Nephron progenitor cell (in vitro differentiated cells): ENCODE measurements around the gene SNU13.

ENCODE experiments used
- DNase-seq: peaks from one replicate; pipeline ENCODE4 v3.0.0; 2021
- H3K27ac Mint-ChIP-seq: 2 replicates; pipeline ENCODE4 v1.8.0; 2021; ENCODE audit warnings: mild to moderate bottlenecking, moderate library complexity, mixed read lengths
- H3K27me3 Mint-ChIP-seq: 2 replicates; pipeline ENCODE4 v1.8.0; 2021; ENCODE audit warnings: mild to moderate bottlenecking, low read depth, mixed read lengths; ENCODE audit not compliant: poor library complexity
- H3K36me3 Mint-ChIP-seq: 2 replicates; pipeline ENCODE4 v1.8.0; 2021; ENCODE audit warnings: low read depth, mixed read lengths
- H3K4me1 Mint-ChIP-seq: 2 replicates; pipeline ENCODE4 v1.8.0; 2021; ENCODE audit warnings: mixed read lengths
- H3K4me3 Mint-ChIP-seq: 2 replicates; pipeline ENCODE4 v1.8.0; 2021; ENCODE audit warnings: mild to moderate bottlenecking, moderate library complexity, mixed read lengths
- H3K9me3 Mint-ChIP-seq: 2 replicates; pipeline ENCODE4 v1.8.0; 2021; ENCODE audit warnings: mild to moderate bottlenecking, moderate library complexity, mixed read lengths
- CTCF ChIP-seq: fragments of 200-600 bp; sonication (generic); IDR thresholded peaks from 2 replicates; pipeline ENCODE4 v1.5.0; 2021; ENCODE audit warnings: antibody characterized with exemption

SNU13 gene

DNA sequence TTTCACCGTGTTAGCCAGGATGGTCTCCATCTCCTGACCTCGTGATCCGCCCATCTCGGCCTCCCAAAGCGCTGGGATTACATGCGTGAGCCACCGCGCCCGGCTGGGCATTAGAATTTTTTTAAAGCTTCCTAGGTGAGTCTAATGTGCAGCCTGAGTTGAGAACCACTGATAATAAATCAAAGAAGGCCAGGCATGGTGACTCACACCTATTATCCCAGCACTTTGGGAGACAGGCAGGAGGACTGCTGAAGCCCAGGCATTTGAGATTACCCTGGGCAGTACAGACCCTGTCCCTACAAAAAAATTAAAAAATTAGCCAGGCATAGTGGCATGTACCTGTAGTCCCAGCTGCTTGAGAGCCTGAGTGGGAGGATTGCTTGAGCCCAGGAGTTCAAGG lies 24.3 kb upstream of the SNU13 start:
- no peak for DNase-seq
- Mint-ChIP-seq H3K36me3 (no peaks in the 10 kb centered on the region), H3K27ac (no peak overlapping the region), H3K9me3 (no peaks in the 10 kb centered on the region), H3K27me3 (peaks cover 35% of the 10 kb centered on the region), H3K4me3 (no peak overlapping the region), H3K4me1 (peaks cover 11% of the 10 kb centered on the region)
- TF ChIP-seq CTCF = no peak

GRCh38 chr22:41709341-41709740 lies 20.7 kb upstream of the SNU13 start:
- no peak for TF ChIP-seq CTCF
- Mint-ChIP-seq H3K36me3 (no peaks in the 10 kb centered on the region), H3K4me3 (no peak overlapping the region), H3K27ac (no peak overlapping the region), H3K27me3 (peaks cover 24% of the 10 kb centered on the region), H3K4me1 (peaks cover 10% of the 10 kb centered on the region), H3K9me3 (no peaks in the 10 kb centered on the region)
- DNase-seq = no peak

GRCh38 chr22:41702763-41703162 lies 14.1 kb upstream of the SNU13 start:
- no peak overlapping the region for H3K4me3 Mint-ChIP-seq

GRCh38 chr22:41700108-41700364 lies 11.4 kb upstream of the SNU13 start:
- H3K9me3 Mint-ChIP-seq = no peaks in the 10 kb centered on the region
- no peaks in the 10 kb centered on the region for H3K4me1 Mint-ChIP-seq
- no peak overlapping the region for H3K27ac Mint-ChIP-seq
- H3K4me3 Mint-ChIP-seq = no peak overlapping the region
- peaks cover 13% of the 10 kb centered on the region for H3K27me3 Mint-ChIP-seq
- no peak for DNase-seq
- H3K36me3 Mint-ChIP-seq = no peaks in the 10 kb centered on the region
- TF ChIP-seq CTCF = no peak

More at GRCh38 chr22:41702763-41703162, 14.1 kb upstream of the SNU13 start:
- no peak for TF ChIP-seq CTCF
- Mint-ChIP-seq H3K36me3 (no peaks in the 10 kb centered on the region), H3K27ac (no peak overlapping the region), H3K4me1 (no peaks in the 10 kb centered on the region), H3K27me3 (peaks cover 10% of the 10 kb centered on the region), H3K9me3 (no peaks in the 10 kb centered on the region)
- no peak for DNase-seq

- no peak for TF ChIP-seq CTCF
- H3K9me3 Mint-ChIP-seq = no peaks in the 10 kb centered on the region
- DNase-seq = no peak
- H3K27me3 Mint-ChIP-seq = peaks cover 13% of the 10 kb centered on the region
- H3K27ac Mint-ChIP-seq = no peak within 1 kb of the TSS
- H3K4me3 Mint-ChIP-seq = no peak within 1 kb of the TSS
- H3K36me3 Mint-ChIP-seq = no peaks in the 10 kb centered on the region
- H3K4me1 Mint-ChIP-seq = no peaks in the 10 kb centered on the region
Measured at GRCh38 chr22:41699264-41700107, 10.8 kb upstream of the SNU13 start, which contains the start of gene MEI1. TSS of gene MEI1 (plus strand) at chr22:41699503. CDS start at chr22:41699539, 36 bp downstream.

DNA sequence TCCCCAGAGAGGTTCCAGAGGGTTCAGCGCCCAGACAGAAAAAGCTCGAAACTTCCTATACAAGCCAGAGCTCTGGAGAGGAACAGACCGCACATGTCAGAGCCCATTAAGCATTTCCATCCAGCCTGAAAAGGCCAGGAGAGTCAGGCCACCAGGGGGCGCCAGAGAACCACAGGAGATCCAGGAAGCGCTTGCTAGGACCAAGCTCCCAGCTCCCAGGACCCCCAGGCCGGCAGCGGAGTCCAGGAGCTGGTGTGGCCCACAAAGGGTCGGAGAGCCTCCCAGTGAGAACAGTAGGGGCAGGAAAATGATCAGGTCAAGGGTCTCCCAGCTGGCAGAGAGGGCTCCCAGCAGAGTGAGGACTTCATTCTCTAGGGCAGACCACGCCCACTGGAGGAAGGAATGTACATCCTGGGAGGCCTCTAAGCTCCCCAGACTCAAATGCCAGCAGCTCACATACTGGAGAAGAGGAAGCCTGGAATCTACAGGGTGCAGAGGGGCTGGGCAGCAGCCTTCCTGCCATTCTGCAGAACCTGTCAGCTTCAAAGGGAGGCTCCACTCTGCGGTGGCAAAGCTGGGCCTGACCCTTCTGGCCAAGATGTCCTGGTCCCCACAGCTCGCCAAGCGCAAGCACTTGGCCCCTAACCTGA lies 8.6 kb upstream of the SNU13 start:
- Mint-ChIP-seq H3K27me3 (peaks cover 3% of the 10 kb centered on the region), H3K27ac (peak overlapping the region; percentile 82), H3K4me3 (no peak overlapping the region), H3K4me1 (no peaks in the 10 kb centered on the region), H3K9me3 (no peaks in the 10 kb centered on the region), H3K36me3 (no peaks in the 10 kb centered on the region)
- TF ChIP-seq CTCF = peak; percentile 98
- DNase-seq = peak; percentile 100
